COLO668 (cell line): ENCODE measurements around the gene BMP8A.
A peak's percentile ranks its signal among the peaks of the same experiment; 100 is the strongest.
"Not testable (repeated sequence)": the region's sequence is repeated elsewhere in the genome, so short reads cannot be mapped to it uniquely, and the experiment has no call there.

Source experiments
- DNase-seq: peaks from one replicate; lab custom pipeline; 2025; ENCODE audit not compliant: unreplicated experiment; lab: John Stamatoyannopoulos, UW

The BMP8A gene

GRCh38 chr1:39481289-39481688 lies 10.1 kb upstream of the BMP8A start:
- no peak for DNase-seq

- DNase-seq = no peak
Measured at GRCh38 chr1:39483276-39483675, 8.2 kb upstream of the BMP8A start.

- DNase-seq = no peak
Measured at GRCh38 chr1:39484564-39484963, 6.9 kb upstream of the BMP8A start.

GRCh38 chr1:39485046-39485803 lies 6.2 kb upstream of the BMP8A start:
- no peak for DNase-seq

DNA sequence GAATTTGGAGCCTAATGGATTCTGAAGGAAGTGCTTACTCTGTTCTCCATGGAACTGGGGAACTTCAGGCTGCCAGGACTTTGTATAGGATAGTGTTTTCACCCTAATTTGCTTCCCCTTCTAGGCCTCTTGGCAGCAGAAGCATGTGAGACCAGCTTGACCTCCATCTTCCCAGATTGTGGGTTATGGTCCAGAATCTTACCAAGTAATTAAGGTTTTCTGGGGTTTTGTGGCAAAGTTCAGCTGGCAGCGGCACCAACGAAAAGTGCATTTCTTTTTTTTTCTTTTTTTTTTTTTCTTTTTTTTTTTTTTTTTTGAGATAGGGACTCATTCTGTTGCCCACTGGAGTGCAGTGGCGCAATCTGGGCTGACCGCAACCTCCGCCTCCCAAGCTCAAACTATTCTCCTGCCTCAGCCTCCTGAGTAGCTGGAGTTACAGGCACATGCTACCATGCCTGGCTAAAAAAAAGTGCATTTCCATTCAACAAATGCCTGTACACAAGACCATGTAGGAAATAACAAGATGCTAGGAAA lies 3.4 kb upstream of the BMP8A start:
- DNase-seq = no peak

DNA sequence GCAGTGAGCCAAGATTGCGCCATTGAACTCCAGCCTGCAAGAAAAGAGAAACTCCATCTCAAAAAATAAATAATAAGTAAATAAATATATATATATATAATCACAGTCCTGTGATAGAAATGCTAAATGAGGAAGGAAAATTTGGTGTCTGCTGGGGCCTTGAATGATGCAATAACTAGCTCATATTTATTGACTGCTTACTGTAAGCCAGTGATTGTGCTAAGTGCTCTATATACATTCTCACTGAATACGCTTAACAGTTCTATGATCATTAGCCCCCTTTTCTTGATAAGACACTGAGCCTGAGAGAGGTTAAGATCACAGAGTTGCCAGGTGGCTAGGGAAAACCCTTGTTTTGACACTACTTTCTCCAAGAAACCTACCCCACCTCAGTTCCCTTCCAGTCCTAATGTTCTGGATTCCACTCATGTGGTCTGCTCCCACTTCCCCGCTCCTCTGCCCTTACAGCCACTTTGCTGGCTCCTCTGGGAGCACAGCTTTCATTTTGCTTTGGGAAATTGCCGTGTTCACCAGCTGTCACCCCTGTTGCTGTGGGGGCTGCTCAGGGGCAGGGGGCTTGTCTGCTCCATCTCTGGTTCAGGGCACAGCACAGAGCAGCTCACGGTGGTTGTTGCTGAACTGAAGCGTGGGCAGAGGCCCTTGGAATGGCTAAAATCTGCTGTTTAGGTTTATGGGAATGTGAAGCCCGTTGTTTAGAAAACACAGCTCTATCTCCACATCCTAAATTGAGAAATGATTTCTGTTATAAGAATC lies 2.5 kb upstream of the BMP8A start:
- DNase-seq = no peak

- DNase-seq = no peak
Measured at GRCh38 chr1:39489567-39490239, 1.7 kb upstream of the BMP8A start.

DNA sequence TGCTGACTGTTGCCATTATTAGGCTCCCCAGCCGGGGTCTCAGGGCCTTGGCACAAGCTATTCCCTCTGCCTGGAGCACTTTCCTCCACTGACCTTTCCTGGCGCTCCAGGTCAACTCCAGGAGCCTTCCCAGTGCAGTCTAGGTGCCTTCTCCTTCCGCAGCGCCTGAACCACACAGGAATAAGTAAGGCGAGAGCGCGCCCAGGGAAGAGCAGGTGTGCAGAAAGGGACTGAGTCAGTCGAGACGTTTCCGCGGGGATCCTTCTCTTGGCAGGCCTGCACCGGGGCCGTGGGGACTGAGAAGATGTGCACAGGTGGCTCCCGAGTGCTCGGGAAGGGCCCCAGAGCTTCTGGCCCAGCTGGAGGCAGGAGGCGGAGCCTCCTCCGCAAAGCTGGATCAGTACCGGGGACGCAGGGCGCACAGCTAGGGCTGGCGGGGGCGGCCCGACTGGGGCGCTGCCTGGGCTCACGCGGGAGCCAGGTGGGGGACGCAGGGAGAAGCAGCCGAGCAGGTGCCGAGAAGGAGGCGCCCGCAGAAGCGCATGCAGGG lies 765 bp upstream of the BMP8A start:
- no peak for DNase-seq

DNA sequence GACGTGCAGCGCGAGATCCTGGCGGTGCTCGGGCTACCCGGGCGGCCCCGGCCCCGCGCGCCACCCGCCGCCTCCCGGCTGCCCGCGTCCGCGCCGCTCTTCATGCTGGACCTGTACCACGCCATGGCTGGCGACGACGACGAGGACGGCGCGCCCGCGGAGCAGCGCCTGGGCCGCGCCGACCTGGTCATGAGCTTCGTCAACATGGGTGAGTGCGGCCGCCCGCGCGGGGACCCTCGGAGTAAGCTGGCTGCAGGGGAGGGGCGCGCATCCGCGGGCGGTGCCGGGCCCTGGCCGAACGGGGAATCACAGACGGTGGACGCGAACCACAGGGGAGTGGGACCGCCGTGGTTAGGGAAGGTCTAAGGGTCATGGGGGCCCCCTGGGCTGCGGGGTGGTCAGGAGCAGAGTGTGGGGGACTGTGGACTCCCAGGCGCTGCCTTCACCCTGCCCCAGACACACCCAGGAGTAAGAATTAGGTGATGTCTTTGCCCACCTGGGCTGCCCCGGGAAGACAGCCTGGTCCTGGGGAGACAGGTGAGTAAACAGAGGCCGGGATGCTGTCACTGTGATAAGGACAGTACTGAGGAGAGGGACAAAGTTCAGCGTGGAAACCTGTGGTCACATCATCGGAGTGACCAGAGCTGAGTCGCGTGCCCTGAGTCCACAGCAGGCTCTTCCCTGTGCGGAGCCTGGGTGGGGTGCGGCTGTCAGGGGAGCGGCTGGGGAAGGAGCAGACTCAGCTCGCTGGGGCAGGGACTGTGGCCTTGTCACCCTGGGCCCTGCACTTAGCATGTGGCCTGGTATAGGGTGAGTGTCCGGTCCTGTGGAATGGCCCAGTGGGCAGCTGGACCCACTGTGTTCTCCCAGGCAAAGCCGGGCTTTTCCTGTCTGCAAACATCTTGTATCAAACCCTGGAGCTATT lies 944 bp downstream of the BMP8A start:
- peak; percentile 99 for DNase-seq

DNA sequence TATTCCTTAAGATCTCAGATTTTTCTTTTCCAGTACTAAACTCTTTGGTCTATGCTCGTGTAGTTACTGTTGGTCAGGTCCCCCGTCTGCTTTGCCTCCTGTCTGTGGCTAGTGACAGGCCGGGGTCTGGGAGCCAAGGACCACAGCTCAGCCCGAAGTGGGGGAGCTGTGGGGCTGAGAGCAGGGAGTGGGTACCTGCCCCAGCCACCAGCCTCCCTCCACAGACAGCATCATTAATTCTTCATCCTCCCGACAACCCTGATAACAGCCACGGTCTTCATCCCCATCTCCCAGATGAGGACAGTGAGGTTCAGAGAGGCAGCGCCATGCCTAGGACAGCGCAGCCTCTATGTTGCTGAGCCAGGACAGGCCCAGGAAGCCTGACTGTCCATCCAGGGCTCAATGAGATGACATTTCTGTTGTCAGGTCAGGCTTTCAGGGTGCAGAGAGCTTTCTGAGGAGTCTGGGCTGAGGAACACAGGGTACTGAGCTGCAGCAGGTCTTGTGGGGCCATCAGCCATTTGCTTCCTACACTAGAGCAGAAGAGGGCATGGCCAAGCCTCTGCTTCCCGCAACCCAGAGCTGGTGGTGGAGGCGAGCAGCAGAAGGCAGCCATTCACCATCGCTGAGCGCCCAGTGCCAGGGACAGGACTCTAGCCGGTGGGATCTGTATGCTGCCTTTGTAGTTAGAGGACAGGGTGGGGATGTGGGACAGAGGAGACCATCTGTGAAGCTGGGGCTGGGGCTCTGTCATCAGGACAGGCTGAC lies 1.8 kb downstream of the BMP8A start:
- DNase-seq = not testable (repeated sequence)

- DNase-seq = no peak
Measured at GRCh38 chr1:39494671-39495410, 3.4 kb downstream of the BMP8A start.

DNA sequence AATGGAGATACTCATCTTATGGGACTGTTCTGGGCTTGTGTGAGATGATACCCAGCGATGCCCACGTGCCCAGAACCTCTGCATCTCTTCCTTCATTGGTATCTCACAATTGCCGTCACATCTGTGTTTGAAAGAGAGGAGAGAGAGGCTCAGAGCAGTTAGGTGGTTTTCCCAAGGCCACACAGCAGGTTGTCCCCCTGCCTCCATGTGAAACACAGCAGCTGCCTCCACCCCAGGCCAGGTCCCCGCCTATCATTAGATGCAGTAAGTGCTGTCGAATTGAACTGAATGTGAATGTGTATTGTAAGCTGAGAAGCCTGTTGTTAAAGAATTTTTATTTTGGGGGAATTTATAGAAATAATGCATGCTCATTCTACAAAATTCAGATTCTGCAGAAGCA lies 5.1 kb downstream of the BMP8A start:
- DNase-seq = not testable (repeated sequence)

DNA sequence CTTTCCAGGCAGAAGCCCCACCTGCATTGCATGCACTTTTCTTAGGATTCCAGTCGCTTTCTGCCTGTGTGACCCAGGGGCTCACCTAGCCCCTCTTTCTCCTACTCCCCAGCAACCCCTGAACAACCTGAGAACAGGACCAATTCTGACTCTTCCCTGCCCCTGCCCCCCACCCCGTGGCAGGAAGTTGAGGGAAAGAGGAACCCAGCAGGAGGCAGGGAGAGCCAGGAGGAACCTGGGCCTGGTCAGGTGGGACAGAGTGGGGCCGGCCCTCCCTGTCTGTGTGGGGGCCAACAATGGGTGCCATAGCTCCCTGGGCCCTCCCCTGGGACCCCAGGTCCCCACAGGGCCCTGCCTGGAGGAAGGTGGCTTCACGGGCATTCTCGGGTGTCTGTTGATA lies 6.1 kb downstream of the BMP8A start:
- DNase-seq = no peak

DNA sequence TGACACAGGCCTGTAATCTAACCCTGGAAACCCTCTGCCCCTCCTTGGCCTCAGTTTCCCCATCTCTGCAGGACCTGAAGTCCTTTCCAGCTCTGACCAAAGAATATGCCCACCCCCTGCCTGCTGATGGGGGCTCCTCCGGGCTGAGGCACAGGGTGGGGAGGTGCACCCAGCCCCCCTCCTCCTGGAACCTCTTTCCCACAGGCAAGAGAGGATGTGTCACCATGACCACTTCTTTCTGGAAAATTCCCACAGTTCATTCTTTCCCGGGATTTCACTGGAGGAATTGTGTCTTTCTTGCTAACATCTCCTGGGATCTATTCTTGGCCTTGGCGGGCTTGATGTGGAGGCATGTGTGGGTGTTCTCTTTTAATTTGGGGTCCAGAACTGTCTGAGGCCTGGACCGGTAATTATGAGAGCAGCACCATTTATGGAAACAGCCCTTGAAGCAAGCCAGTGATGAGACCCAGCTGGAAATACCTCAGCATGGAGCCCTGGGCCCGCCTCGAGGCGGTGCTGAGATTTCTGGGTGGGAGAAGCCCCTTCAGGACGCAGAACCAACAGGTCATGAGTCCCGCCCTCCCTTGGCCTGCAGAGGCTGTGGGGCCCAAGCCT lies 6.8 kb downstream of the BMP8A start:
- not testable (repeated sequence) for DNase-seq

- DNase-seq = not testable (repeated sequence)
Measured at GRCh38 chr1:39498821-39499220, 7.4 kb downstream of the BMP8A start.

DNA sequence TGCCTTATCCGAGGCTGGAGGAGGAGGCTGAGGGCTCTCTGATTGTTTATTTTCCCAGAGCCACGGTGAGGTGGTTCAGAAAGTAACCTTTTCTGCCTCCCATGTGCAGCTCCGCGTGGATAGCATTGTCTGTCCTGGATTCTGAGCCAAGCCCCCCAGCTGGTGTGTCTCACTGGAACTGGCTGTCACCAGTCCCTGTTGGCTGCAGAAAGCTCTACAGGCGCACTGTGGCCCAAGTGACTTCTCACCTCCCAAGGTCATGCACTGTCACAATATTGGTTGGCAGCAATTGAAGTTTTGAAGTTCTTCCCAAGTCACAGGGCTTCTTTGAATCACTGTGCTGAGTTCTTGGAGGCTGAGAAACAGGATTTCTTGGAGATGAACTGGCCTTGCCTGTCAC lies 8.2 kb downstream of the BMP8A start:
- DNase-seq = no peak

DNA sequence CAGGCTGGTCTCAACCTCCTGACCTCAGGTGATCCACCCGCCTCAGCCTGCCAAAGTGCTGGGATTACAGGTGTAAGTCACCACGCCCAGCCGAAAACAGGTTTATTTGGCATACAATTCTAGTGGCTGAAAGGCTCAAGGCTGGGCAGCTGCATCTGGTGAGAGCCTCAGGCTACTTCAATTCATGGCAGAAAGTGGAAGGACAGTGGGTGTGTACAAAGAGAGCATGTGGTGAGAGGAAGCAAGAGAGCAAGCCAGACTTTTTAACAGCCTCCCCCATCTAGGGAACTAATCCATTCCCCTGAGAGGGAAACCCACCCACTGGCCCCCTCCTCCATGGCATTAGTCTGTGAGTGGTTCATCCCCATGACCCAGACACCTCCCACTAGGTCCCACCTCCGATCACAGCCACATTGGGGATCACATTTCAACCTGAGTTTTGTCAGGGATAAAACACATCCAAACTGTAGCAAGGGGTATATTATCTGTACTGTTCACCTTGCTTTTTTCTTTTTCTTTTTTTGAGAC lies 9.5 kb downstream of the BMP8A start:
- DNase-seq = no peak

DNA sequence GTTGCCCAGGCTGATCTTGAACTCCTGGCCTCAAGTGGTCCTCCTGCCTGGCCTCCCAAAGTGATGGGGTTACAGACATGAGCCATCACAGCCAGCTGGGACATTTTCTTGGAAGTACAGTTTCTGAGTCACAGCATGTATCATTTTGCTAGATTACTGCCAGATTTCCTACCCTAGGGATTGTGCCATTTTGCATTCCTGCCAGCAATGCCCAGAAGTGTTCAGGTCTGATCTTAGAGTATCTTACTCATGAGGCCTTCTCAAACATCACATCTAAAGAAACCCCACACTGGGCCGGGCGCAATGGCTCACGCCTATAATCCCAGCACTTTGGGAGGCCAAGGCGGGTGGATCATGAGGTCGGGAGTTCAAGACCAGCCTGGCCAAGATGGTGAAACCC lies 10.2 kb downstream of the BMP8A start:
- DNase-seq = no peak
